T-cell (primary cell): ENCODE results near the gene ADGRE2. TPM values are rescaled to one million over a fixed set of nuclear protein-coding genes. Genes with fewer than 3 reads are reported as not detected.

Source experiments
- ATAC-seq, 4 experiments: fragments of 200-7000 bp in 3 of 4; fragments of 150-1000 bp in 1 of 4; cut with Tn5 transposase; replicated peaks in 1 of 4; 1 replicate in 3 of 4; 2 replicates in 1 of 4; pipeline ENCODE4 v1.10.0; 2021; ENCODE audit warnings: moderate library complexity in 3 of 4, mild to moderate bottlenecking in 2 of 4, moderate number of reproducible peaks in 1 of 4
- CTCF ChIA-PET, 2 donors: fragments of 300-600 bp; sonication (Branson Sonifier 250); formaldehyde crosslinking; loops; one replicate each; lab custom pipeline; 2022; ENCODE audit warnings: antibody characterized with exemption in 2 of 2; lab: Charles Lee
- POLR2A ChIA-PET, 2 donors: fragments of 300-600 bp; sonication (Branson Sonifier 250); formaldehyde crosslinking; loops; one replicate each; lab custom pipeline; 2022; ENCODE audit warnings: antibody characterized with exemption in 2 of 2; lab: Charles Lee
- DNase-seq, 35 experiments: peaks; one replicate each; pipeline versions ENCODE4 v3.0.0 to v3.0.0-alpha.2; 2013 to 2023
- H3K27ac ChIP-seq: one replicate; pipeline ENCODE4 v1.5.1; 2013; ENCODE audit warnings: low read length
- H3K27me3 ChIP-seq, 2 experiments: replicated peaks in 1 of 2; 1 replicate in 1 of 2; 2 replicates in 1 of 2; pipeline versions ENCODE4 v1.6.1 to v1.7.0; 2013; ENCODE audit warnings: low read length in 1 of 2, mixed read lengths in 1 of 2; ENCODE audit not compliant: control insufficient read depth in 2 of 2, insufficient read depth in 2 of 2; ENCODE audit errors: extremely low read depth in 1 of 2
- H3K36me3 ChIP-seq, 2 donors: 1 replicate in 1 of 2; 2 replicates in 1 of 2; pipeline versions ENCODE4 v1.6.1 to v1.7.0; 2013; ENCODE audit warnings: low read length in 1 of 2; ENCODE audit not compliant: control insufficient read depth in 2 of 2, insufficient read depth in 1 of 2; ENCODE audit errors: extremely low read depth in 1 of 2
- H3K4me1 ChIP-seq, 2 experiments: 1 replicate in 1 of 2; 2 replicates in 1 of 2; pipeline versions ENCODE4 v1.6.1 to v1.7.0; 2013; ENCODE audit warnings: low read length in 2 of 2, mixed read lengths in 1 of 2; ENCODE audit not compliant: insufficient read depth in 2 of 2, control insufficient read depth in 1 of 2; ENCODE audit errors: extremely low read depth in 1 of 2
- H3K4me3 ChIP-seq, 2 donors: 1 replicate in 1 of 2; 2 replicates in 1 of 2; pipeline versions ENCODE4 v1.5.1 to v1.7.0; 2013; ENCODE audit warnings: mild to moderate bottlenecking in 2 of 2, low read length in 1 of 2, moderate library complexity in 1 of 2; ENCODE audit not compliant: control insufficient read depth in 1 of 2; ENCODE audit errors: extremely low read depth in 1 of 2
- H3K9me3 ChIP-seq: 2 replicates; pipeline ENCODE4 v1.7.0; 2013
- H3K27ac Mint-ChIP-seq, 2 donors: one replicate each; pipeline ENCODE4 v1.8.0; 2020 to 2021; ENCODE audit warnings: mild to moderate bottlenecking in 2 of 2, mixed read lengths in 2 of 2
- H3K27me3 Mint-ChIP-seq, 2 donors: one replicate each; pipeline ENCODE4 v1.8.0; 2021 to 2022; ENCODE audit warnings: mixed read lengths in 2 of 2
- H3K36me3 Mint-ChIP-seq: one replicate; pipeline ENCODE4 v1.8.0; 2021; ENCODE audit warnings: mixed read lengths
- H3K4me1 Mint-ChIP-seq, 3 donors: one replicate each; pipeline ENCODE4 v1.8.0; 2020 to 2022; ENCODE audit warnings: mixed read lengths in 3 of 3, mild to moderate bottlenecking in 1 of 3
- H3K4me3 Mint-ChIP-seq, 3 donors: one replicate each; pipeline ENCODE4 v1.8.0; 2020 to 2022; ENCODE audit warnings: mild to moderate bottlenecking in 3 of 3, mixed read lengths in 3 of 3, moderate library complexity in 3 of 3
- H3K9me3 Mint-ChIP-seq, 3 donors: one replicate each; pipeline ENCODE4 v1.8.0; 2020 to 2022; ENCODE audit warnings: mixed read lengths in 3 of 3
- WGBS: methylation state at CpG from one replicate; pipeline ENCODE4 v1.1.5; 2013; ENCODE audit warnings: missing lambda C conversion rate; ENCODE audit not compliant: insufficient coverage; 5-methylcytosine and 5-hydroxymethylcytosine counted together
- total RNA-seq, 35 experiments: library from RNA in 6 of 35; stranded (reverse) in 6 of 35; fragments of 120-200 nt in 1 of 35; gene quantifications; one replicate each; pipeline versions ENCODE4 v1.2.1 to v1.2.4 and lab custom pipeline; 2013 to 2026

ADGRE2 gene
- total RNA-seq, 5 donors from 2014 or later (not counting 1 experiment from before 2014, with no cell fraction given), result 0.62 to 5.4 (median 0.82) TPM

DNA sequence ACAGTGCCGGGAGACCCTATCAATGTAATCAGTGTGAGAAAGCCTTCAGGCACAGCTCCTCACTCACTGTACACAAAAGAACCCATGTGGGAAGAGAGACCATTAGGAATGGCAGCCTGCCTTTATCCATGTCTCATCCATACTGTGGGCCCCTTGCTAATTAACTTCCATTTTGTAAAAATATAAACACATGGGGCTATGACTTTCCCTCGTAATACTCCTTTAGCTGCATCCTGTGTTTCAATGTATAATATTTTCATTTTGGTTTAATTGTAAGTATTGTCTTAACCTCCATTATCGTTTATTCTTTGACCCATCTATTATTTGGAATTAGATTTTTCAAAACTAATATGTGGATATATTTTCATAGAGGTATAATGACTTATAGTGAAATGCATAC lies 59.2 kb downstream of the ADGRE2 start:
- Histone ChIP-seq H3K27ac (no peak overlapping the region), H3K4me1 (no peaks in the 10 kb centered on the region), H3K9me3 (peaks cover 14% of the 10 kb centered on the region), H3K27me3 (no peaks in the 10 kb centered on the region), H3K4me3 (peak overlapping the region in 1 of 2 donors; percentile 42), H3K36me3 (peaks cover 18 to 49% of the 10 kb centered on the region in 2 donors)
- WGBS, result 100% methylated on average over 1 of the region's 3 CpGs
- ATAC-seq (no peak), DNase-seq (no peak)
- Mint-ChIP-seq H3K9me3 (peaks cover 27 to 81% (median 67%) of the 10 kb centered on the region in 3 donors), H3K27me3 (no peaks in the 10 kb centered on the region), H3K4me3 (no peak overlapping the region), H3K4me1 (no peaks in the 10 kb centered on the region), H3K36me3 (peaks cover 89% of the 10 kb centered on the region), H3K27ac (no peak overlapping the region)
- CTCF ChIA-PET, result no interaction called here
- POLR2A ChIA-PET, result no interaction called here

DNA sequence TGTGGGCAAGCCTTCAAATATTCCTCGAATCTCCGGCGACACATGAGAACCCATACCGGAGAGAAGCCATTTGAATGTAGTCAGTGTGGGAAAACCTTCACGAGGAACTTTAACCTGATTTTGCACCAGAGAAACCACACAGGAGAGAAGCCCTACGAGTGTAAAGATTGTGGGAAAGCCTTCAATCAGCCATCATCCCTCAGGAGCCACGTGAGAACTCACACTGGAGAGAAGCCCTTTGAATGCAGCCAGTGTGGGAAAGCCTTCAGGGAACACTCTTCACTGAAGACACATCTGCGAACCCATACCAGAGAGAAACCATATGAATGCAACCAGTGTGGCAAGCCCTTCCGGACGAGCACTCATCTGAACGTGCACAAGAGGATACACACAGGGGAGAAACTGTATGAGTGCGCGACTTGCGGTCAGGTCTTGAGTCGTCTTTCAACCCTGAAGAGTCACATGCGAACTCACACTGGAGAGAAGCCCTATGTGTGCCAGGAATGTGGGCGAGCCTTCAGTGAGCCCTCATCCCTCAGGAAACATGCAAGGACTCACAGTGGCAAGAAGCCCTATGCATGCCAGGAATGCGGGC lies 59.7 kb downstream of the ADGRE2 start:
- CTCF ChIA-PET, result no interaction called here
- ATAC-seq (no peak), DNase-seq (no peak)
- Histone ChIP-seq H3K36me3 (peaks cover 18 to 54% of the 10 kb centered on the region in 2 donors), H3K4me3 (peak overlapping the region in 1 of 2 donors; percentile 42), H3K9me3 (peaks cover 14% of the 10 kb centered on the region), H3K27ac (no peak overlapping the region), H3K27me3 (no peaks in the 10 kb centered on the region), H3K4me1 (no peaks in the 10 kb centered on the region)
- H3K27me3 Mint-ChIP-seq, result no peaks in the 10 kb centered on the region
- H3K4me1 Mint-ChIP-seq, result no peaks in the 10 kb centered on the region
- no peak overlapping the region for H3K4me3 Mint-ChIP-seq
- H3K27ac Mint-ChIP-seq, result no peak overlapping the region
- peaks cover 91% of the 10 kb centered on the region for H3K36me3 Mint-ChIP-seq
- POLR2A ChIA-PET, result no interaction called here
- WGBS, result 93% methylated on average over 15 of the region's 18 CpGs
- peaks cover 27 to 80% (median 65%) of the 10 kb centered on the region in 3 donors for H3K9me3 Mint-ChIP-seq

- H3K9me3 ChIP-seq, result peaks cover 12% of the 10 kb centered on the region
- POLR2A ChIA-PET, result no interaction called here
- Mint-ChIP-seq H3K4me1 (peaks cover 0 to 6% (median 0%) of the 10 kb centered on the region in 3 donors), H3K27me3 (no peaks in the 10 kb centered on the region), H3K27ac (no peak overlapping the region), H3K9me3 (peaks cover 26 to 74% (median 57%) of the 10 kb centered on the region in 3 donors), H3K4me3 (no peak overlapping the region), H3K36me3 (peaks cover 94% of the 10 kb centered on the region)
- no peaks in the 10 kb centered on the region for H3K27me3 ChIP-seq
- CTCF ChIA-PET, result no interaction called here
- H3K27ac ChIP-seq, result no peak overlapping the region
- ATAC-seq (no peak), DNase-seq (no peak)
- peaks cover 23 to 62% of the 10 kb centered on the region in 2 donors for H3K36me3 ChIP-seq
- WGBS, result 96% methylated on average over 3 of the region's 4 CpGs
- peak overlapping the region in 1 of 2 donors; percentile 1 for H3K4me3 ChIP-seq
- H3K4me1 ChIP-seq, result no peaks in the 10 kb centered on the region
Observed at GRCh38 chr19:14715841-14716240, 62.5 kb downstream of the ADGRE2 start.

GRCh38 chr19:14704450-14704849 lies 73.9 kb downstream of the ADGRE2 start:
- no peaks in the 10 kb centered on the region for H3K27me3 Mint-ChIP-seq
- 90% methylated on average over 4 of the region's 6 CpGs for WGBS
- CTCF ChIA-PET, result no interaction called here
- H3K4me1 Mint-ChIP-seq, result no peaks in the 10 kb centered on the region
- no peak for DNase-seq
- no peak overlapping the region for H3K27ac Mint-ChIP-seq
- no peak for ATAC-seq
- H3K36me3 ChIP-seq, result peaks cover 31 to 83% of the 10 kb centered on the region in 2 donors
- POLR2A ChIA-PET, result no interaction called here
- peaks cover 86% of the 10 kb centered on the region for H3K36me3 Mint-ChIP-seq
- no peak overlapping the region for H3K4me3 Mint-ChIP-seq
- no peaks in the 10 kb centered on the region for H3K9me3 ChIP-seq
- no peaks in the 10 kb centered on the region for H3K4me1 ChIP-seq
- H3K27me3 ChIP-seq, result no peaks in the 10 kb centered on the region
- no peaks in the 10 kb centered on the region for H3K9me3 Mint-ChIP-seq
- no peak overlapping the region for H3K4me3 ChIP-seq
- no peak overlapping the region for H3K27ac ChIP-seq

- Histone ChIP-seq H3K4me3 (no peak overlapping the region), H3K36me3 (peaks cover 31 to 83% of the 10 kb centered on the region in 2 donors), H3K4me1 (no peaks in the 10 kb centered on the region), H3K9me3 (no peaks in the 10 kb centered on the region), H3K27me3 (no peaks in the 10 kb centered on the region), H3K27ac (no peak overlapping the region)
- ATAC-seq, result no peak
- POLR2A ChIA-PET, result no interaction called here
- no peak for DNase-seq
- no peak overlapping the region for H3K27ac Mint-ChIP-seq
- WGBS, result 100% methylated on average over 3 of the region's 6 CpGs
- no peaks in the 10 kb centered on the region for H3K4me1 Mint-ChIP-seq
- CTCF ChIA-PET, result no interaction called here
- peaks cover 85% of the 10 kb centered on the region for H3K36me3 Mint-ChIP-seq
- H3K9me3 Mint-ChIP-seq, result no peaks in the 10 kb centered on the region
- H3K27me3 Mint-ChIP-seq, result no peaks in the 10 kb centered on the region
- no peak overlapping the region for H3K4me3 Mint-ChIP-seq
Observed at GRCh38 chr19:14703833-14704232, 74.5 kb downstream of the ADGRE2 start.

- H3K27me3 Mint-ChIP-seq, result no peaks in the 10 kb centered on the region
- no peak overlapping the region for H3K27ac ChIP-seq
- H3K4me1 ChIP-seq, result no peaks in the 10 kb centered on the region
- POLR2A ChIA-PET, result no interaction called here
- no peaks in the 10 kb centered on the region for H3K4me1 Mint-ChIP-seq
- H3K36me3 ChIP-seq, result peaks cover 28 to 74% of the 10 kb centered on the region in 2 donors
- H3K4me3 Mint-ChIP-seq, result no peak overlapping the region
- H3K9me3 Mint-ChIP-seq, result no peaks in the 10 kb centered on the region
- CTCF ChIA-PET, result no interaction called here
- H3K9me3 ChIP-seq, result no peaks in the 10 kb centered on the region
- no peak for DNase-seq
- H3K27ac Mint-ChIP-seq, result no peak overlapping the region
- H3K27me3 ChIP-seq, result no peaks in the 10 kb centered on the region
- 100% methylated on average over 3 of the region's 9 CpGs for WGBS
- H3K4me3 ChIP-seq, result no peak overlapping the region
- peaks cover 74% of the 10 kb centered on the region for H3K36me3 Mint-ChIP-seq
- ATAC-seq, result no peak
Observed at GRCh38 chr19:14700711-14701375, 77.5 kb downstream of the ADGRE2 start.
